HepG2 (cell line): ENCODE data around the gene MBOAT7. TPM values are rescaled to one million over a fixed set of nuclear protein-coding genes. Genes with fewer than 3 reads are reported as not detected.

Source experiments
- AGO1 ChIP-seq: fragments of 200-400 bp; formaldehyde crosslinking; IDR thresholded peaks from 2 replicates; pipeline ENCODE4 v1.6.1; 2017; ENCODE audit warnings: mild to moderate bottlenecking, low read depth, low read length, moderate library complexity; ENCODE audit not compliant: poor library complexity, severe bottlenecking
- HMG20A ChIP-seq: IDR thresholded peaks from 2 replicates; pipeline ENCODE4 v1.6.1; 2016; ENCODE audit warnings: borderline replicate concordance
- HNF1A ChIP-seq, 2 experiments: sonication (generic) in 1 of 2; formaldehyde crosslinking in 1 of 2; IDR thresholded peaks; 2 replicates each; pipeline versions ENCODE4 v1.4.0 to v1.6.1; 2016 to 2020; ENCODE audit warnings: borderline replicate concordance in 1 of 2, low read depth in 1 of 2, mild to moderate bottlenecking in 1 of 2, missing genetic modification reagents in 1 of 2
- RAD51 ChIP-seq: fragments of 450-650 bp; IDR thresholded peaks from 2 replicates; pipeline ENCODE4 v1.6.1; 2016; ENCODE audit warnings: borderline replicate concordance
- RBFOX2 ChIP-seq: fragments of 200-400 bp; formaldehyde crosslinking; IDR thresholded peaks from 2 replicates; pipeline ENCODE4 v1.6.1; 2017; ENCODE audit warnings: low read depth, mild to moderate bottlenecking, low read length
- SMYD3 ChIP-seq: sonication (generic); formaldehyde crosslinking; IDR thresholded peaks from 2 replicates; pipeline ENCODE4 v1.8.1; 2023; ENCODE audit warnings: mild to moderate bottlenecking, missing genetic modification reagents
- WIZ ChIP-seq: sonication (generic); formaldehyde crosslinking; IDR thresholded peaks from 2 replicates; pipeline ENCODE4 v1.5.1; 2020; ENCODE audit warnings: mild to moderate bottlenecking, missing genetic modification reagents
- ZHX2 ChIP-seq, 2 experiments: sonication (generic) in 1 of 2; formaldehyde crosslinking in 1 of 2; IDR thresholded peaks; 2 replicates each; pipeline versions ENCODE4 v1.6.1 to v1.9.0; 2014 to 2022; ENCODE audit warnings: antibody characterized with exemption in 1 of 2, borderline replicate concordance in 1 of 2, inconsistent platforms in 1 of 2, low read depth in 1 of 2, missing genetic modification reagents in 1 of 2
- ZSCAN9 ChIP-seq: IDR thresholded peaks from 2 replicates; pipeline ENCODE4 v1.6.1; 2016; ENCODE audit warnings: borderline replicate concordance
- polyA plus RNA-seq, 8 experiments: library from polyadenylated mRNA; depleted of rRNA in 3 of 8; stranded (reverse) in 7 of 8; unstranded in 1 of 8; fragments of >200 nt; fragmentation: Illumina TruSeq in 4 of 8; extraction: Trizol in 4 of 8; gene quantifications; 2 replicates each; pipeline versions ENCODE4 v1.2.1 to v1.2.3, GENCODE V29; 2011 to 2016; ENCODE audit warnings: low read depth in 4 of 8, missing spikeins in 1 of 8, mixed read lengths in 1 of 8; ENCODE audit not compliant: insufficient read depth in 1 of 8
- total RNA-seq, 5 experiments: library from RNA; depleted of rRNA; stranded (reverse); fragments of >200 nt; fragmentation: Illumina TruSeq; extraction: Trizol; gene quantifications; 2 replicates each; pipeline ENCODE4 v1.2.3, GENCODE V29; 2016; ENCODE audit warnings: low read depth in 1 of 5

MBOAT7 gene
- total and polyA plus RNA-seq, 2 of the 13 experiments (the other 11 are each of a cell fraction or from before 2014, with no cell fraction given) = 22.2 to 25.5 TPM

- no peak for TF ChIP-seq SMYD3 (CRISPR knock-in tag)
- no peak for TF ChIP-seq ZHX2 (IDR thresholded peaks at IDR 0.05; ENCODE audit: low read depth)
- no peak for TF ChIP-seq ZHX2 (CRISPR knock-in tag; IDR thresholded peaks at IDR 0.05; ENCODE audit: borderline replicate concordance)
- TF ChIP-seq RAD51 = no peak
- 0 out of 2 replicates have a peak, but pooled peaks have one; percentile 10 for TF ChIP-seq RBFOX2
- TF ChIP-seq WIZ (CRISPR knock-in tag) = no peak
- TF ChIP-seq HNF1A (IDR thresholded peaks at IDR 0.05; ENCODE audit: low read depth) = no peak
- no peak for TF ChIP-seq HNF1A (CRISPR knock-in tag; IDR thresholded peaks at IDR 0.05; ENCODE audit: borderline replicate concordance)
- no peak for TF ChIP-seq HMG20A (CRISPR knock-in tag)
- peak; percentile 42 for TF ChIP-seq AGO1
- TF ChIP-seq ZSCAN9 (CRISPR knock-in tag) = no peak
Observed at GRCh38 chr19:54152267-54152666, 37.1 kb downstream of the MBOAT7 start (continued).
